Stimulated activated CD8-positive, alpha-beta memory T cell treated with anti-CD3 and anti-CD28 coated beads, Interleukin-7, amount 100 ng/mL, for 48 hours (primary cell): ENCODE data around the gene TNK2.
"Not testable (repeated sequence)": the region's sequence is repeated elsewhere in the genome, so short reads cannot be mapped to it uniquely, and the experiment has no call there.

Source experiments
- DNase-seq, 2 donors: peaks; one replicate each; pipeline ENCODE4 v3.0.0-alpha.2; 2020; ENCODE audit warnings: low read depth in 1 of 2; ENCODE audit errors: extremely low read depth in 1 of 2

TNK2 gene

GRCh38 chr3:195918176-195918575, 9.8 kb upstream of the TNK2 start:
- DNase-seq = no peak

GRCh38 chr3:195916991-195917390, 8.6 kb upstream of the TNK2 start:
- no peak for DNase-seq

GRCh38 chr3:195916291-195916690, 7.9 kb upstream of the TNK2 start:
- no peak for DNase-seq

GRCh38 chr3:195914648-195915473, 6.5 kb upstream of the TNK2 start:
- DNase-seq = peak; percentile 83 to 96

GRCh38 chr3:195914146-195914545, 5.8 kb upstream of the TNK2 start:
- DNase-seq = not testable (repeated sequence)

DNA sequence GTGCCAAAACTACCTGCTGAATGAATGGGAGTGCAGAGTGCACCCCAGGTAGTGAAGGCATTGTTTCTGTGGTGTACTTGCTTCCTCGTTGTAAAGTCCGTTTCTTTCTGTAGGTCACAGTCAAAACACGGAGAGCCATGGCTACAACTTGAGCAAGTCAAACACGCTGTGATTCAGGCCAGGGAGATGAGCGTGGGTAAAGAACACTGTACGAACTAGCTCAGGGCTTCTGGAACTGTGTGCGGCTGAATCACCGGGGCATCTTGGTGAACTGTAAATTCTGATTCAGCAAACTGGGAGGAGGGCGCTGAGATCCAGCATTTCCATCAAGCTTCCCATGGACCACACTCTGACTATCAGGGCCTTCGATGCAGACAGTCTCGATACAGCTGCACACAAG, 5.0 kb upstream of the TNK2 start:
- no peak for DNase-seq

GRCh38 chr3:195911946-195912270, 3.6 kb upstream of the TNK2 start:
- DNase-seq = no peak

GRCh38 chr3:195911041-195911945, 2.9 kb upstream of the TNK2 start:
- DNase-seq = no peak

- no peak for DNase-seq
These were observed 2.1 kb upstream of the TNK2 start for GRCh38 chr3:195910499-195910845.

DNA sequence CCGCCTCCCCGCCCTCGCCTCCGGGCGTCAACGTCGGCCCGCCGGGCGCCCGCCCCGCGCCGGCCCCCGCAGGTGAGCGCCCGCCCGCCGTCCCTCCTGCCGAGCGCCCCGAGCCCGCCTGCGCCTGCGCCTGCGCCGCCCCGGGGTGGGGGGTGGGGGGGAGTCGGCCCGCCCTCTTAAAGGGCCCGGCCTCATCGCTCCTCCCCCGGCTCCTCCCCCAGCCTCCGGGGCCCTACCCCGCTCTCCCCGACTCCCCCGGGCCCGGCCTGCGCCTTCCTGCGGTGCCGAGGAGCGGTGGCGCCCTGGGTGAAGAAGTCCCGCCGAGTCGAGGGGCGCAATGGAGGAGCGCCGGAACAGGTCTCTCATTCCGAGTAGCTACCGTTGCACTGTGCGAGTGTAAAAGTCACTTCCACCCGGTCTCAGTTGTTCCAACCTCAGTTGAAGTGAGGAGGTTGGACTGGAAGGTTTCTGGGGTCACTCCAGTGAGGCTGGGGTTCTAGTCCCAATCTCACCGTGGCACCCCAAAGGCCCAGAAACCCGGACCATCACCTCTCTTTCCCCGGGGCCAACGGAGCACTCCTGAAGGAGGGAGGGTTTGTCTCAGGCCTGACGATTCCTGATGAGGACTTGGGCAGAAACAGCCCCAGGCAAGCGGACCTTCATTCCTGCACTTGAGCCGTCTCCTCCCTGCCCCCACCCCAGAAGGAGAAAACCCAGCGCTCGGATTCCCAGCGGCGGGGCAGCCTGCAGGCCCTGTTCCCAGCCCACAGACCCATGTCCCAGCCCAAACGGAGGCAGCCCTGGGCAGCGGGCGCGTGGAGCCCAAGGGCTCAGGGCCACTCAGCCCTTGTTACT, 1.5 kb upstream of the TNK2 start:
- DNase-seq = peak; percentile 71 to 78

DNA sequence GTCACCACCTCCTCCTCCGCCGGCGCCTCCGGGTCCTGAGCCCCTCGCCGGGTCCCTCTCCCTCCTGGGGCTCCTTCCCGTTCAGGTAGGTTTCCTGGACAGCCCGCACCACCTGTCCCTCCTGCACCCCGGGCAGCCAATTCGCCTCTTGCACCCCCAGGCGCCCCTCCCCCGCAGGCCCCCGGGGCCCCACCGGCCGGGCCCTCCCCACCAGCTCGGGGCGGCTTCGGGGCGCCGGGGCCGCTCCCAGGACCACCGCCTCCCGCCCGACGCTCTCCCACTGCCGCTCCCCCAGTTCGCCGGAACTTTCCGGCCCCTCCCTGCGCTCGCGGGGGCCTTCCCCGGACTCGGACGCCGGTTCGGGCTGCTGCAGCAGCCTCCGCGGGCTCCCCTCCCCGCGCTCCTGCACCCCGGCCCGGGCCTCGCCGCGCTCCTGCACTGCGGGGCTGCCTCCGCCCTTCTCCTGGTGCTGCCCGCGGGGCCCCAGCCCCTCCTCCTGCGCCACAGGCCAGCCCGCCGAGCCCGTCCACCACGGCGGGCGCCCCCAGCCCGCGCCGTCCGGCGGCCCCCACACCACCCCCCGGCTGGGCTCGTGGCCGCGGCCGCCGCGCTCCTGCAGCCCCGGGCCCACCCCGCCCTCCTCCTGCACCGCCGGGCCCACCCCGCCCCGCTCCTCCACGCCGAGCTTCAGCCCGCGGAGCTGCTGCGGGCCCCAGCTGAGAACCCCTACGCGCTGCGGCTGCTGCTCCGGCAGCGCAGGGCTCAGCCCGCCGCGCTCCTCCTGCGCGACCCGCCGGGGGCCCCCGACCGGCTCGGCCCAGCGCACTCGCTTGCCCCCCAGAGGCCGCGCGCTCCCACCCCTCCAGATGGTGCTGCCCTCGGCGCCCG, 587 bp upstream of the TNK2 start:
- DNase-seq = no peak

GRCh38 chr3:195907684-195907933, 742 bp downstream of the TNK2 start:
- no peak for DNase-seq

DNA sequence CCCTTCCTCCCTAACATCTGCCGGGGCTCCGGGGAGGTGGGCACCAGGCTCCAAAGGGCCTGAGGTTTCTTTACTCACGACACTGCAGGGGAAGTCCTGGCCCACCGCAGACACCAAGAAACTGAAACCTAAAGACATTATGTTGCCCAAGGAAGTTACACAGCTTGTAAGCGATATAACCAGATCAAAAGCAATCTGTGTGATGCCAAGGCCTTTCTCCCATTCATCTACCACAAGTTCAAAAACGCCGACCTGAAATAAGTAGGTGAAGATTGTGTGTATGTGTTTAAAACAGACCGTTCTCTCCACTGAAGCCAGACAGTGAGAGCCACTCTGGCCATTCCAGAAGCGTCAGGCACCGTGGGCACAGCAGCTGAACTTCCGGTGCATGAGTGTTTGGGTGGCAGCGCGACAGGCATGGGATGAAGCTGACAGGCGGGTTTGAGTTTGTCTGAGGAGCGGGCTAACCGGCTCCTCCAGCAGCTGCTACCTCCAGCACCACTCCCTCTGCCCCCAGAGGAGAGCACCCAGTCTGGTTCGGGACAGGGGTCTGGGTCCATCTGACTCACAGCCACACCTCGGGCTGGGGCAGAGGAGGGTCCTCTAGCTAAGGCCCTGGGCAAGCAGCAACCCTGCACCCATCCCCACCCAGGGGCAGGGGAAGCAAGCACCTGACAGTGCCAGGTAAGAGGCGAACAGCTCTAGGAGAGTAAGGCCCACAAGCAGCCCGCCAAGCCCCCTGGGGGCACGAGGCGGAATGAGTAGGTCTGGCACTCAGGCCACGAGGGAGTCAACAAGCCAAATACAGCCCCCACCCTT, 1.3 kb downstream of the TNK2 start:
- peak; percentile 43 to 55 for DNase-seq

GRCh38 chr3:195905970-195906864, 2.1 kb downstream of the TNK2 start:
- DNase-seq = no peak

DNA sequence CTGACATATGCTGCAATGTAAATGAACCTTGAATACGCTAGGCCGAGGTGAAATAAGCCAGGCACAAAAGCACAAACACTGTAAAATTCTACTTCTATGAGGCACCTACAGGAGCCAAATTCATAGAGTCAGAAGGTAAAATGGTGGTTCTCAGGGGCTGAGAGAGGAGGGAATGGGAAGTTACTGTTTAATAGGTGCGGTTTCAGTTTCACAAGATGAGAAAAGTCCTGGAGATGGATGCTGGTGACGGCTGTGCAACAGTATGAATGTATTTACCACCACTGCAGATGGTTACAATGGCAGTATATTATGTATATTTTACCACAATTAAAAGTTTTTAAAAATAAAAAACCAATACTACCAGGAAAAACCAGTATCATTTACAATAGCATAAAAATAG, 4.0 kb downstream of the TNK2 start:
- DNase-seq = no peak

GRCh38 chr3:195903950-195904290, 4.4 kb downstream of the TNK2 start:
- no peak for DNase-seq

DNA sequence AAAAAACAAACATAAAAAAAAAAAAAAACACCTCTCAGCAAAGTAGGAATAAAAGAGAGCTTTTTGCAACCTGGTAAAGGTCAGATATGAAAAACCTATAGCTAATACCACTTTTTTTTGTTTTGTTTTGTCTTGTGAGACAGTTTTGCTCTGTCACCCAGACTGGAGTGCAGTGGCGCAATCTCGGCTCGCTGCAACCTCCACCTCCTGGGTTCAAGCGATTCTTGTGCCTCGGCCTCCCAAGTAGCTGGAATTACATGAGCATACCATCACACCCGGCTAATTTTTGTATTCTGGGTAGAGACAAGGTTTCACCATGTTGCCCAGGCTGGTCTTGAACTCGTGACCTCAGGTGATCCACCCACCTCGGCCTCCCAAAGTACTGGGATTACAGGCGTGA, 5.7 kb downstream of the TNK2 start:
- not testable (repeated sequence) for DNase-seq

GRCh38 chr3:195901836-195902585, 6.3 kb downstream of the TNK2 start:
- DNase-seq = not testable (repeated sequence)
